ENCODE results near the gene OR2AG2.

- TF ChIP-seq FOXA1 (IDR thresholded peaks at IDR 0.05) (no peak), HDGF (IDR thresholded peaks at IDR 0.05; ENCODE audit: borderline replicate concordance) (no peak), PKNOX1 (IDR thresholded peaks at IDR 0.05) (no peak), SP1 (IDR thresholded peaks at IDR 0.05) (no peak), FOXK2 (IDR thresholded peaks at IDR 0.05) (no peak)
Measured at GRCh38 chr11:6725386-6725896, 46.3 kb downstream of the OR2AG2 start.
